RWPE1 (cell line): ENCODE measurements around the gene SPC24.

Experiments
- CTCF ChIA-PET: fragments of 350-600 bp; sonication (Branson Sonifier 250); formaldehyde crosslinking; extraction: SDS; loops from one replicate; lab custom pipeline; 2021; lab: Yijun Ruan, JAX
- POLR2A ChIA-PET: fragments of 400-600 bp; formaldehyde crosslinking; extraction: SDS; loops from one replicate; lab custom pipeline; 2020; ENCODE audit warnings: antibody characterized with exemption; ENCODE audit not compliant: low non-redundant PET; lab: Yijun Ruan, JAX
- DNase-seq: peaks from one replicate; pipeline ENCODE4 v3.0.0; 2012; ENCODE audit warnings: low spot score
- H3K27ac ChIP-seq: fragments of 450-650 bp; 2 replicates; pipeline ENCODE4 v1.5.1; 2017
- TF ChIP-seq, protein P1 (sequence below): fragments of 450-650 bp; conservative IDR thresholded peaks from 2 replicates; pipeline ENCODE4 v1.5.1; 2017; ENCODE audit warnings: low read depth, mild to moderate bottlenecking

SPC24 gene, protein sequence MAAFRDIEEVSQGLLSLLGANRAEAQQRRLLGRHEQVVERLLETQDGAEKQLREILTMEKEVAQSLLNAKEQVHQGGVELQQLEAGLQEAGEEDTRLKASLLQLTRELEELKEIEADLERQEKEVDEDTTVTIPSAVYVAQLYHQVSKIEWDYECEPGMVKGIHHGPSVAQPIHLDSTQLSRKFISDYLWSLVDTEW

DNA sequence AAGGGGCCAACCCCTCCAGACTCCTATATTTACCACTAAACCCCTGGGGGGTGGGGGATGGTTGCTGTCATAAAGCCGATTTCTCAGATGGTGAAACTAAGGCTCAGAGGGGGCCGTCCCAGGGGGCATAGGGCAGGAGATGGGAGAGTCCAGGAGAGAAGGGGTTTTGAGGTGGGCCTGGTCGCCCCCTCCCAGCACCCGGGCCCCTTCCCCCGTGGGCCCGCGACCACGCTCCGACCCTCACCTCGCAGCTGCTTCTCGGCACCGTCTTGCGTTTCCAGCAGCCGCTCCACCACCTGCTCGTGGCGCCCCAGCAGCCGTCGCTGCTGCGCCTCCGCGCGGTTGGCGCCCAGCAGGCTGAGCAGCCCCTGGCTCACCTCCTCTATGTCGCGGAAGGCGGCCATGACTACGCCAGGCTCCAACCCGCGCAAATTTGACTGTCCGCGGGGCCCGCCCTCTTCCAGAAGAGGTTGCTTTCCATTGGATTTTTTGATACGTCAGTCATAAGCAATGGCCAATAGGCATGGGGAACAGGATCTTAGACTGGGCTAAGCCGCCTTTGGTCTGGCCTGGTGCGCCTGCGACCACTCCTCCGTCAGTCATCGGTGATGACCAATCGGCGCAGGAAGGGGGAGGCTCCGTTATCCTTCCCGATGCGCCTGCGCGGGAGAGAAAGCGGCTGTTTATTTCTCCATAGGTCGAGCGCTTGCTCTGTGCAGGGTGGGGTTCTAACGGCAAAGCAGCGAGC, at the start of gene SPC24:
SPC24 (minus strand) TSS at position 410 of the 748 bp plus-strand sequence; CDS start at position 404, 6 bp downstream.
- CTCF ChIA-PET, result interaction anchor here (0.5 kb wide), 1 partner anchor 43 kb away, joined by 4 read pairs; no protein-coding TSS in a partner anchor
- POLR2A ChIA-PET, result interaction anchor here (0.6 kb wide), 1 partner anchor 15 kb away, joined by 3 read pairs; no protein-coding TSS in a partner anchor
- H3K27ac ChIP-seq, result peak within 1 kb of the TSS; percentile 100
- TF ChIP-seq, protein P1, sequence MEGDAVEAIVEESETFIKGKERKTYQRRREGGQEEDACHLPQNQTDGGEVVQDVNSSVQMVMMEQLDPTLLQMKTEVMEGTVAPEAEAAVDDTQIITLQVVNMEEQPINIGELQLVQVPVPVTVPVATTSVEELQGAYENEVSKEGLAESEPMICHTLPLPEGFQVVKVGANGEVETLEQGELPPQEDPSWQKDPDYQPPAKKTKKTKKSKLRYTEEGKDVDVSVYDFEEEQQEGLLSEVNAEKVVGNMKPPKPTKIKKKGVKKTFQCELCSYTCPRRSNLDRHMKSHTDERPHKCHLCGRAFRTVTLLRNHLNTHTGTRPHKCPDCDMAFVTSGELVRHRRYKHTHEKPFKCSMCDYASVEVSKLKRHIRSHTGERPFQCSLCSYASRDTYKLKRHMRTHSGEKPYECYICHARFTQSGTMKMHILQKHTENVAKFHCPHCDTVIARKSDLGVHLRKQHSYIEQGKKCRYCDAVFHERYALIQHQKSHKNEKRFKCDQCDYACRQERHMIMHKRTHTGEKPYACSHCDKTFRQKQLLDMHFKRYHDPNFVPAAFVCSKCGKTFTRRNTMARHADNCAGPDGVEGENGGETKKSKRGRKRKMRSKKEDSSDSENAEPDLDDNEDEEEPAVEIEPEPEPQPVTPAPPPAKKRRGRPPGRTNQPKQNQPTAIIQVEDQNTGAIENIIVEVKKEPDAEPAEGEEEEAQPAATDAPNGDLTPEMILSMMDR, result no peak
- peak; percentile 100 for DNase-seq

DNA sequence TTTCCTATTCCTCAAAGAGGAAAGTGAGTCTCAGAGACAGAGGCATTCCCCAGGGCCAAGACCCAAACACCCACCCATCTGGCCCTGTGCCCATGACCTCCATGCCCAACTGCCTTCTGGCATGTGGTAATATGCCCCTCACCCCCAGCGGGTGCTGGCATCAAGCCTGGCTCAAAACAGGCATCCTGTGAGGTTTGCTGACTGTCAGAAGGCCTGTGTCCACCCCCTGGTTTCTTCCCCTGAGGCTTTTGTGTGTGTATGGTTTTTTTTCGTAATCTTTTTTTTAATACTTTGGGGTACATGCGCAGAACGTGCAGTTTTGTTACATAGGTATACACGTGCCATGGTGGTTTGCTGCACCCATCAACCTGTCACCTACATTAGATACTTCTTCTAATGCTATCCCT, 49.4 kb upstream of the SPC24 start:
- no peak for DNase-seq
- ChIA-PET POLR2A (no interaction called here), CTCF (interaction anchor here (1.6 to 1.9 kb wide), 2 partner anchors 68 to 79 kb away, joined by 4 to 9 read pairs; no protein-coding TSS in a partner anchor)
- peak overlapping the region; percentile 84 for H3K27ac ChIP-seq
- TF ChIP-seq, protein P1, result no peak

DNA sequence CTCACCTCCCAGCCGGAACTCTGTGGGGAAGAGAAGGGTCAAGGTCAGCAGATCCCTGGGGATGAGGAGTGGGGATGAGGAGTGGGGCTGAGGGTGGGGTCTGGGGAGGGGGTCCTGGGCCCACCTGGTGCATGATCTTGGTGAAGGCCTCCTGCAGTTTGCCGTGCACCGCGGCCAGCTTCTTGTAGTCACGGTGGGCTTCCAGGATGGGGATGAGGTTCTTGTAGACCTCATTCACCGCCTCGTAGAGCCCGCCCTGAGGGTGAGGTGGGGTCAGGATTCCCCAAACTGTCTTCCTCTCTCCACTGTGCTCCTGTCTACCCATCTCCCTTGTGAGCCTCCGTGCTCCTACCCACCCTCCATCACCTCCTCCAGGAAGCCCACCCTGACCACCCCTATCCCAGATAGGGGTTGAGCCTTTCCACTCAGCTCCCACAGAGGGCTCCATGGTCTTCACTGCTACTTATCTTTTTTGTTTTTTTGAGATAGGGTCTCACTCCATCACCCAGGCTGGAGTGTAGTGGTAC, 48.6 kb upstream of the SPC24 start:
- POLR2A ChIA-PET, result no interaction called here
- TF ChIP-seq, protein P1, result peak; percentile 43
- DNase-seq, result no peak
- H3K27ac ChIP-seq, result peak overlapping the region; percentile 84
- CTCF ChIA-PET, result interaction anchor here (0.6 to 1.9 kb wide), 3 partner anchors 61 to 78 kb away, joined by 3 to 9 read pairs (median 4); no protein-coding TSS in a partner anchor

DNA sequence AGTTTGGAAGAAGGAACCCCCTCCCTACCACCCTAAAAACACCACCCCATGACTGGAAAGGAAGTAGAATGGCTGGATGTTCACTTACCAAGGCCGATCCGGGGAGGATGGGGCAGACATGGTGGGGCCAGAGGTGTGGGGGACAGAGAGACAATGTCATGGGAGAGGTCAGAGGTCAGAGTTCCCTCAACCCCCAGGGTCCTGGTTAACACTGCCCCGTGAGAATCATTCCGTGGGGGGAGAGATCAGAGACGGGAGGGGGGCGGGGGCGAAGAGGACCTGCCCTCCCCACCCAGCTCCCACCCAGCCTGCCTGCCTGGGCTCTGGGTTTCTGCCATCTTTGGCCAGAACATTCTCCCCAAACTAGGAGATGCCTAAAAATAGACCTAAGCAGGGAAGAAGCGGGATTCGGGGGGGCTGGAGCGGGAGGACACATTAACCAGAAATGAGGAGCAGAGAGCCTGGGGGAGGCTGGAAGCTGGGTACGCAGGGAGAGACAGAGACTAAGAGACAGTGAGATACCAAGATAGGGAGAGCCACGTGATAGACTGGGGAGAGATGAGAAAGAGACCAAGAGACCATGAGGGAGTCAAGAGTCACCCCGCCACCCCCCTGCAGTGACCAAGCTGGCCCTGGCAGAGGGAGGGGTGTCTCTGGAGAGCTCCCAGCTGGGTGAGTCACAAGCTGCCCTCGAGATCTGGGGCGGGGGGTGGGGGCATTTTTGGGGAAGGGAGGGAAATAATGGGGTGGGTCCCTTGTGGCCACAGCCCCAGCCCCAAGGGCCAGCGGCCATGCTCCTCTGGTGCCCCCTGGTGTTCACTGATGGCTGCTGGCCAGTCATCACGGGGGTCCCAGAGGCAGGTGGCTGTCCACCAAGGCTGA, 47.9 kb upstream of the SPC24 start:
- CTCF ChIA-PET, result interaction anchor here (0.7 to 1.6 kb wide), 3 partner anchors 65 to 77 kb away, joined by 3 to 9 read pairs (median 3); no protein-coding TSS in a partner anchor
- TF ChIP-seq, protein P1, result peak; percentile 80
- peak; percentile 58 for DNase-seq
- peak overlapping the region; percentile 84 for H3K27ac ChIP-seq
- POLR2A ChIA-PET, result no interaction called here

DNA sequence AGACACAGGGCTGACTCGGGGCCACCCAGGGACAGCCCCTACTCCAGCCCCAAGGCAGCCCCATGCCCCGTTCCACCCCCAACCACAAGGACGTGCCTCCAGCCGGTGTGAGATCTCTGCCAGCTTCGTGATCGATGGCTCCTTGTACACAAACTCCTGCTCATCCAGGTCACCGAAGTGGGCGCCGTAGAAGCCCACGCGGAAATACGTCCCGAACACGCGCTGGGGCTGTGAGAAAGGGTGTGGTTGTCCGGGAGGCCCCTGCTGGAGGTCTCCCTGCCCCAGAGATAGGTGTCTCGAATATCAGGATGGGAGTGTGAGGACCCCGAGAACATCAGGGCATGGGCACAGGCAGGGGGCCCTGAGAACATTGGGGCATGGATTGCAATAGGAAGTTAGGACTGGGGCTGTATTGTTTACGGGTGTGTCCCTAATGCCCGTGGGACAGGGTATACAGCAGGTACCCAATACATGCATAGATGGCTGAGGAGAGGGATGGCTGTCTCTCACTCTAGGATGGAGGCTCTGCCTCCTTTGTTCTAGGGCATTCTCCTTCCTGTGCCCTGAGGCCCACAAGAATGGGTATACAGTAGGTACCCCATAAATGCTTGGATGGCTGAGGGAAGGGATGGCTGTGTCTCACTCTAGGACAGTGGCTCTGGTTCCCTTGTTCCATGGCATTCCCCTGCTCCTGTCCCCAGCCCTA, 47.1 kb upstream of the SPC24 start:
- CTCF ChIA-PET, result no interaction called here
- peak overlapping the region; percentile 84 for H3K27ac ChIP-seq
- POLR2A ChIA-PET, result no interaction called here
- TF ChIP-seq, protein P1, result no peak
- DNase-seq, result no peak
